GM19025 (cell line): ENCODE results near the gene AIG1.
"Not testable (repeated sequence)": the region's sequence is repeated elsewhere in the genome, so short reads cannot be mapped to it uniquely, and the experiment has no call there.

Experiments used
- ATAC-seq: cut with Tn5 transposase; IDR thresholded peaks from one replicate; pipeline ENCODE4 v1.9.1; 2021; ENCODE audit warnings: mild to moderate bottlenecking, low read depth, moderate library complexity; ENCODE audit not compliant: unreplicated experiment

The AIG1 gene

GRCh38 chr6:143160015-143160414, 99.3 kb downstream of the AIG1 start:
- no peak for ATAC-seq

- no peak for ATAC-seq
Observed at GRCh38 chr6:143160439-143161220, 99.9 kb downstream of the AIG1 start.

GRCh38 chr6:143163621-143164020, 102.9 kb downstream of the AIG1 start:
- no peak for ATAC-seq

- ATAC-seq: no peak
Observed at GRCh38 chr6:143164565-143165105, 103.9 kb downstream of the AIG1 start.

- ATAC-seq: no peak
Observed at GRCh38 chr6:143165315-143165855, 104.7 kb downstream of the AIG1 start.

GRCh38 chr6:143166247-143166695, 105.6 kb downstream of the AIG1 start:
- ATAC-seq: no peak

- no peak for ATAC-seq
Observed at GRCh38 chr6:143167224-143167623, 106.5 kb downstream of the AIG1 start.

- not testable (repeated sequence) for ATAC-seq
Observed at GRCh38 chr6:143168396-143168816, 107.7 kb downstream of the AIG1 start.

GRCh38 chr6:143169440-143169839, 108.8 kb downstream of the AIG1 start:
- no peak for ATAC-seq

GRCh38 chr6:143174516-143174915, 113.8 kb downstream of the AIG1 start:
- ATAC-seq: no peak

GRCh38 chr6:143174951-143175350, 114.3 kb downstream of the AIG1 start:
- no peak for ATAC-seq

- no peak for ATAC-seq
Observed at GRCh38 chr6:143176090-143177021, 115.7 kb downstream of the AIG1 start.

- ATAC-seq: no peak
Observed at GRCh38 chr6:143177706-143178105, 117.0 kb downstream of the AIG1 start.

GRCh38 chr6:143179096-143179495, 118.4 kb downstream of the AIG1 start:
- ATAC-seq: no peak

GRCh38 chr6:143179901-143180612, 119.4 kb downstream of the AIG1 start:
- no peak for ATAC-seq

GRCh38 chr6:143180826-143181225, 120.1 kb downstream of the AIG1 start:
- no peak for ATAC-seq

GRCh38 chr6:143183666-143184065, 123.0 kb downstream of the AIG1 start:
- no peak for ATAC-seq

GRCh38 chr6:143185288-143185687, 124.6 kb downstream of the AIG1 start:
- no peak for ATAC-seq

GRCh38 chr6:143187238-143187923, 126.7 kb downstream of the AIG1 start:
- ATAC-seq: no peak

GRCh38 chr6:143188292-143188691, 127.6 kb downstream of the AIG1 start:
- ATAC-seq: no peak
